Measurements from ENCODE around the gene LRIT3. TPM values are rescaled to one million over a fixed set of nuclear protein-coding genes. Genes with fewer than 3 reads are reported as not detected.

Gene LRIT3
- total and polyA plus RNA-seq, 2 experiments from 2014 or later: 0.13 TPM; not detected in 1

GRCh38 chr4:109876634-109877265, 28.8 kb downstream of the LRIT3 start:
- H2AFZ ChIP-seq: no peak overlapping the region
- no peak for DNase-seq (ENCODE audit: low spot score)
- no peak for TF ChIP-seq EZH2phosphoT487 (IDR thresholded peaks at IDR 0.05; ENCODE audit: low read depth, severe bottlenecking, unreplicated experiment)
- no peak for TF ChIP-seq CTCF (IDR thresholded peaks at IDR 0.05; ENCODE audit: poor library complexity)
- TF ChIP-seq EZH2 (IDR thresholded peaks at IDR 0.05; ENCODE audit: borderline replicate concordance): no peak
- no peaks in the 10 kb centered on the region for H3K9me2 ChIP-seq (replicated peaks; ENCODE audit: insufficient read depth)
- no peaks in the 10 kb centered on the region for H4K20me1 ChIP-seq (ENCODE audit: insufficient read depth, poor library complexity, severe bottlenecking)
- H3K4me3 ChIP-seq: no peak overlapping the region
- no peaks in the 10 kb centered on the region for H3K79me2 ChIP-seq
- no peak overlapping the region for H3K4me2 ChIP-seq
- no peaks in the 10 kb centered on the region for H3K27me3 ChIP-seq
- H3K9me3 ChIP-seq (ENCODE audit: low read depth): no peaks in the 10 kb centered on the region
- WGBS (ENCODE audit: low lambda C conversion rate, missing lambda C conversion rate): 92% methylated on average over 2 of the region's 2 CpGs
- no peaks in the 10 kb centered on the region for H3K36me3 ChIP-seq (replicated peaks; ENCODE audit: insufficient read depth, low read depth)
- H3K27ac ChIP-seq: no peak overlapping the region
- no peaks in the 10 kb centered on the region for H3K4me1 ChIP-seq (ENCODE audit: insufficient read depth)

- Histone ChIP-seq H3K36me3 (replicated peaks; ENCODE audit: insufficient read depth, low read depth) (no peaks in the 10 kb centered on the region), H4K20me1 (ENCODE audit: insufficient read depth, poor library complexity, severe bottlenecking) (no peaks in the 10 kb centered on the region), H3K27ac (no peak overlapping the region), H3K9me3 (ENCODE audit: low read depth) (no peaks in the 10 kb centered on the region), H3K27me3 (no peaks in the 10 kb centered on the region), H3K4me1 (ENCODE audit: insufficient read depth) (no peaks in the 10 kb centered on the region), H2AFZ (no peak overlapping the region), H3K79me2 (no peaks in the 10 kb centered on the region), H3K9me2 (replicated peaks; ENCODE audit: insufficient read depth) (no peaks in the 10 kb centered on the region), H3K4me2 (no peak overlapping the region), H3K4me3 (no peak overlapping the region)
- TF ChIP-seq EZH2phosphoT487 (IDR thresholded peaks at IDR 0.05; ENCODE audit: low read depth, severe bottlenecking, unreplicated experiment): no peak
- 82% methylated on average over 3 of the region's 3 CpGs for WGBS (ENCODE audit: low lambda C conversion rate, missing lambda C conversion rate)
- no peak for DNase-seq (ENCODE audit: low spot score)
These were observed 29.5 kb downstream of the LRIT3 start for GRCh38 chr4:109877400-109877799.

GRCh38 chr4:109878355-109878754, 30.4 kb downstream of the LRIT3 start:
- Histone ChIP-seq H4K20me1 (ENCODE audit: insufficient read depth, poor library complexity, severe bottlenecking) (no peaks in the 10 kb centered on the region), H3K4me3 (no peak overlapping the region), H3K27ac (no peak overlapping the region), H3K27me3 (no peaks in the 10 kb centered on the region), H3K4me1 (ENCODE audit: insufficient read depth) (no peaks in the 10 kb centered on the region), H3K9me3 (ENCODE audit: low read depth) (no peaks in the 10 kb centered on the region), H2AFZ (no peak overlapping the region), H3K79me2 (no peaks in the 10 kb centered on the region), H3K4me2 (no peak overlapping the region), H3K36me3 (replicated peaks; ENCODE audit: insufficient read depth, low read depth) (no peaks in the 10 kb centered on the region), H3K9me2 (replicated peaks; ENCODE audit: insufficient read depth) (no peaks in the 10 kb centered on the region)
- no peak for DNase-seq (ENCODE audit: low spot score)
- WGBS (ENCODE audit: low lambda C conversion rate, missing lambda C conversion rate): 91% methylated on average over 2 of the region's 2 CpGs
- TF ChIP-seq EZH2phosphoT487 (IDR thresholded peaks at IDR 0.05; ENCODE audit: low read depth, severe bottlenecking, unreplicated experiment): no peak
- no peak for TF ChIP-seq CTCF (IDR thresholded peaks at IDR 0.05; ENCODE audit: poor library complexity)
- TF ChIP-seq EZH2 (IDR thresholded peaks at IDR 0.05; ENCODE audit: borderline replicate concordance): no peak

GRCh38 chr4:109879081-109879480, 31.2 kb downstream of the LRIT3 start:
- WGBS (ENCODE audit: low lambda C conversion rate, missing lambda C conversion rate): 88% methylated on average over 12 of the region's 12 CpGs
- Histone ChIP-seq H3K79me2 (no peaks in the 10 kb centered on the region), H4K20me1 (ENCODE audit: insufficient read depth, poor library complexity, severe bottlenecking) (no peaks in the 10 kb centered on the region), H3K36me3 (replicated peaks; ENCODE audit: insufficient read depth, low read depth) (no peaks in the 10 kb centered on the region), H3K9me2 (replicated peaks; ENCODE audit: insufficient read depth) (no peaks in the 10 kb centered on the region), H2AFZ (no peak overlapping the region), H3K4me3 (no peak overlapping the region), H3K4me1 (ENCODE audit: insufficient read depth) (no peaks in the 10 kb centered on the region), H3K9me3 (ENCODE audit: low read depth) (no peaks in the 10 kb centered on the region), H3K27me3 (no peaks in the 10 kb centered on the region), H3K27ac (no peak overlapping the region), H3K4me2 (no peak overlapping the region)
- no peak for DNase-seq (ENCODE audit: low spot score)
- TF ChIP-seq EZH2 (IDR thresholded peaks at IDR 0.05; ENCODE audit: borderline replicate concordance): no peak
- no peak for TF ChIP-seq CTCF (IDR thresholded peaks at IDR 0.05; ENCODE audit: poor library complexity)
- no peak for TF ChIP-seq EZH2phosphoT487 (IDR thresholded peaks at IDR 0.05; ENCODE audit: low read depth, severe bottlenecking, unreplicated experiment)

Data from hepatocyte (in vitro differentiated cells).